Eye (tissue), 1 donor: ENCODE data around the gene BCL7A.
"Not testable (repeated sequence)": the region's sequence is repeated elsewhere in the genome, so short reads cannot be mapped to it uniquely, and the experiment has no call there.

ENCODE experiments used
- DNase-seq: peaks from one replicate; pipeline ENCODE4 v3.0.0-alpha.2; 2015

The BCL7A gene

DNA sequence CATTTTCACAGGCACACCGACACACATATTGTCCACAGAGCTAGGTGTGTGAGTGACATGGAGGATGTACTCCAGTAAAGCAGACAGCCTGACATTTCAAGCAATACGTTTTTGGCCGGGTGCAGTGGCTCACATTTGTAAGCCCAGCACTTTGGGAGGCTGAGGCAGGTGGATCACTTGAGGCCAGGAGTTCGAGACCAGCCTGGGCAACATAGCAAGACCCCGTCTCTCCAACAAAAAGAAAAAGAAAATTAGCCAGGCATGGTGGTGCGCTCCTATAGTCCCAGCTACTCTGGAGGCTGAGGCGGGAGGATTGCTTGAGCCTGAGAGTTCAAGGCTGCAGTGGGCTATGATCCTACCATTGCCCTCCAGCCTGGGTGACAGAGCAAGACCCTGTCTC lies 34.7 kb downstream of the BCL7A start:
- DNase-seq: not testable (repeated sequence)

DNA sequence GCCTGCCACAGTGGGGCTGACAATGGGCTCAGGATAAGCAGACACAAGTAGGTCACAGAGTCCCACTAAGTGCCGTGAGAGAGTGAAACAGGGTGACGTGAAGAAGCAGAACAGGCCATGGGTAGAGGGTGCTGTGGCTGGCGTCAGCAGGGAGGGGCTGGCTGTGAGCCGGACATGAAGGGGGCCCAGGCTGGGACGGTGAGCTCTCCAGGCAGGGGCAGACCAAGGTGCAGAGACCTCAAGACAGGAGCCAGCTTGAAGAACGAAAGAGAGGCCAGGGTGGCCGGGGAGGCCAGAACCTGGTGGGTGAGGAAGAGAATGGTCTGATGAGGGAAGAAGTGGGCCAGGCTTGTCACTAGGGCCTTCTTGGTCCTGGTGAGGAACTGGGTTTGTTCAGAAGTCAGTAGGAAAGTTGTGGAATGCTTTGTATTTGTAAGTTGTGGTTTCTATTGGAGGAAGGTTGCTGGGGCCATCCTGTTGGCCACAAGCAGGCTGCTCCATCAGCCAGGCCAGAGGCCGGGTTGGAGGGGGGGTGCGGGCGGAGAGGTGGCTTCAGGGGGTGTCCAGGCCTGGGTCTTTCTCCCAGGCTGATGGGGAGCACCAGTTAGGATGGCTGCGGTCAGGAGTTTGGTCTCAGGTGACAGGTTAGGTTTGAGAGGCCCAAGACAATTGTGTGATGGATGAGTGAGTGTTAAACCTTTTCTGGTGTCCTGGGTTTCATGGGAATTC lies 35.5 kb downstream of the BCL7A start:
- DNase-seq: no peak

DNA sequence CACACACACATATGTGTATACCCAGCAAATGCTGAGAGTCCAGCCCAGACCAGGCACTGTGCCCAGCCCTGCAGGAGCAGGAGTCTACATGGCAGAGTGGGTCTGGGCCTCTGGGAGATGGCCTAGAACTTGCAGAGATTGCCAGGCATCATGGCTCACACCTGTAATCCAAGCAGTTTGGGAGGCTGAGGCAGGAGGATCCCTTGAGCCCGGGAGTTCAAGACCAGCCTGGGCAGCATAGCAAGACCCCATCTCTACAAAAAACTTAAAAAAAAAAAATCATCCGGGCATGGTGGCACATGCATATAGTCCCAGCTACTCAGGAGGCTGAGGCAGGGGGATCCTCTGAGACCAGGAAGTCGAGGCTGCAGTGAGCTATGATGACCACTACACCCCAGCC lies 36.1 kb downstream of the BCL7A start:
- DNase-seq: no peak

DNA sequence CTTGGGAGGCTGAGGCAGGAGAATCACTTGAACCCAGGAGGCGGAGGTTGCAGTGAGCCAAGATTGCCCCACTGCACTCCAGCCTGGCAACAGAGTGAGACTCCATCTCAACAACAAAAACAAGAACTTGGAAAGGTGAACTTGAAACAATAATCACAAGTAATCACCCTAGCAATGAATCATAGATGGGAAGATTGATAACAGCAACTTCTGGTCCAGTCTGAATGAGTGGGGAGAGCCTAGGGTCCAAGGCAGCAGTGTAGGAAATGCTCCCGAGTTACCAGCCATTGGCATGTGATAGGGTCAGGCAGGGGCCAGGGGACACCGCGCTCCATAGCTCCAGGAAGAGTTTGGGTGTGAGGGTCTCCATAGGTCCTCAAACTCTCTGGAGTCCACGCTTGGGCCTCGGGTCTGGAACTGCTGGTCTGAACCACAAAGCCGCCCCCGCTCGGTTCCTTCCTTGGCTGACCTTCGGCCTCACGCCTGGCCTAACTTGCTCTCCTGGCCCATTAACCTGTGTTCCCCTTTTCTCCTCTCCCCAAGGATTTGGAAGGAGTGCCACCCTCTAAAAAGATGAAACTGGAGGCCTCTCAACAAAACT lies 37.0 kb downstream of the BCL7A start:
- DNase-seq: no peak

DNA sequence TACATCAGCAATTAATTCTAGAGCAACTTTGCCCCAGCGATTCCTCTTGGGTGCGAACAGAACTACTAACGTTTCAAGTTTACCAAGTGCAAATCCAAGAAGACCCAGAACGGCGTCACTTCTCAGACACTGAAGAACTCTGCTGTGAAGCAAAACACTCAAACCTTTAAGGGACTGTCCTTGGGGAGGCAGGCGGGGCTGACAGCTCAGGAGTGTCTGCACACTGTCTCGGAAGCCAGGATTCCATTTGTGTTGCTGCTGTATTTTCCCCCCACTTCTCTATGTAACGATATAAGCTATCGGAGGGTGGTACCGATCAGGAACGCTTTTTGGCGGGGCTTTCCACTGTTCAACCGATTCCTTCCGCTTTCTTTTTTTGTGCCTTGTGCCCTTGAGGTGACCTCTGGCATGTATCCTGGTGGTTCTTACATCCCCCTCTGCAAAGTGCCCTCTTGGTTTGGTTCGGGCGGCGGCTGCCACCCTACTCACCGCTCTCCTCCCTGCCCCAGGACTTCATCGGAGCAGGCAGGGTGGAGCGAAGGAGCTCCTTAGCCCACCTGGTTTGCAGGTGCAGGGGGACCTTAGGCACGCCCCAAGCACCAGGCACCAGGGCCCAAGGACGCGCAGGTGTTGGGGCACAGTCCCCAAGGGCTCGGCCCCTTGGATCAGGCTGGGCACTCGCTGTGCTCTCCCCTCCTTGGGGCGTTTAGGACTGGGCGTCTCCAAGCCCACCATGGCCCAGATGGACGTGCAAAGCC lies 37.7 kb downstream of the BCL7A start:
- no peak for DNase-seq

DNA sequence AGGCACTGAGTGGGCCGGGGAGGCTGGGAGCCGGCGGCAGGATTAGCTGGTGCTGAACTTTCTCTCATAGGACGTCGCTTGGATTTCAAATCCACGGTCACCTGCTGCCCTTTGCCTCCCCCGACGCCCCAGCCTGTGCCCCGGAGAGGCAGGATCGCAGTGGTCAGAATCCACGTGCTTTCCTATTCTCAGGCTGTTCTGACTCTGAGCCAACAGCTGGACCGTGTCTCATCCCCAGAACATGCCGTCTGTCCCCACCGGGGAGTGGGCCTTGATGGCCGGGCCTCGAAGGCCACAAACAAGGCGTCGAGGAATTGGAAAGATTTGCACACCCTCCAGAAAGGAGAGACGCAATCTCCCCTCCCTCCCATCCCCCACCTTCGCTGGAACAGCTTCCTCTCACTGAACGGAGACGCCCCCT lies 38.4 kb downstream of the BCL7A start:
- no peak for DNase-seq

DNA sequence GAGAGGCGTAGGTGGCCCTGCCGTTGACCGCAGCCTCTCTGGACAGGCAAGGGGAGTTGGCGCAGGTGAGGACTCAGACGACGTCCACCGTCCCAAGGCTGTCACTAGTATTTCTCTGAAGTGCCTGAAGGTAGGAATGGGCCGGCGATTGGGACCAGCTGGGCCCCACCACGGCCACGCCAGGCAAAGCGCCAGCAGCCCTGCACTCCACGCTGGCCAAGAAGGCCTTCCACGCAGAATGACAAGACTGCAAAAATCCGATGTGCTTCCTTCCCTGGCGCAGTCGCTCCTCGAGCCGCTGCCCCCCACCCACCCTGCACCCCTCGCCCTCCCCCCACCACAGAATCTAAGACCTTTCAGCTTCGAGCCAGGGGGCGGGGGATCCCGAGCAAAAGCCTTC lies 39.6 kb downstream of the BCL7A start:
- no peak for DNase-seq

DNA sequence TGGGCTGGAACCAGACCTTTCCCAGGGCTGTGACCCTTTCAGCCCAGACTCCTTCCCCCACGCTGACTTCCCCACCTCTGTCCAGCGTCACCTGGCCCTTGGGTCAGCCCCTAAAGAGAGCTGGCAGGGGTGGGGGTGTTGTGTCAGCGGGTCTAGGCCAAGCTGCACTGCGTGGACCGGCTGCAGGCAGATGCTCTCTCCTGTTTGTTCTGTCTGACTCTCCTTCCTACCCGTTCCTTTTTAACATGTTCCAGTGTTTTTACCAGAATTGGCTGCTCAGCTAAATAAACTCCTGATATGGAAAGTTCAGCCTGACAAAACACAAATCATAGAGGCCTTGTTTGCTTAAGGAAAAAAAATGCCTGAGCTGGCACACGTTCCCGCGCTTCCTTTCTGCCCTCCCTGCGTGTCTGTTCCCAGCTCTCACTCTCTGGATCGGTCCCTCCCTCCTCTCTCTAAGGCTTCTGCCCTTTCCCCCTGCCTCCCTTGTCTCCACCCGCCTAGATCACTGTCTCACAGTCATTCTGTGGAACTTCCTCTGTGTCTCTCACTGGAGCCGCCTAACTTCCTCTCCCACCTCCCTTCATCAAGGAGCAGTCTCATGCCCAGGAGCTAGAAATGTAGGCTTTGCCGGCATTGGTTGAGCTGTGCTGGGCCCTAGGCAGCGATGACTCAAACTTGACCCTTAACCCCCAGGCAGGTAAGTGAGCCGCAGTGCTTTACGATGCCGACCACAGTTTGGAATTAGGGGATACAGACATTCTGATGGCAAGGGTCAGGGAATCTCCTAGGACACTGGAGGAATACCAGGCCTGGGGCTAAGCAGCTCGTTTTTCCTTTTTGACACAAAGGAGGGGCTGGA lies 41.4 kb downstream of the BCL7A start:
- DNase-seq: peak; percentile 61

DNA sequence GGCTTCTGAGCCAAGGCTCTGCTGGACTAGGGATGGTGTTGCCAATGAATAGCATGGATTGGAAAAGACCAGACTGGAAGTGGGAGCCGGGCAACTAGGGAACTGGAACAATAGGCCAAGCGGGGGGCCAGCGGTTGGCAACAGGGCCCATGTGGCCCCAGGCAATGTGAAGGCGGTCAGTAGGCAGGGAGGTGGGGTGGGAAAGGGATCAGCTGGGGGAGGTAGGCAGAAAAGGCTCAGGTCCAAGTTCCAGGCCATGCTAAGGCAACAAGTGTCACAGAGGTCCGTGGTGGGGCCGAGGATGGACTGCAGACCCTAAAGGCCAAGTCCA lies 42.0 kb downstream of the BCL7A start:
- DNase-seq: no peak

DNA sequence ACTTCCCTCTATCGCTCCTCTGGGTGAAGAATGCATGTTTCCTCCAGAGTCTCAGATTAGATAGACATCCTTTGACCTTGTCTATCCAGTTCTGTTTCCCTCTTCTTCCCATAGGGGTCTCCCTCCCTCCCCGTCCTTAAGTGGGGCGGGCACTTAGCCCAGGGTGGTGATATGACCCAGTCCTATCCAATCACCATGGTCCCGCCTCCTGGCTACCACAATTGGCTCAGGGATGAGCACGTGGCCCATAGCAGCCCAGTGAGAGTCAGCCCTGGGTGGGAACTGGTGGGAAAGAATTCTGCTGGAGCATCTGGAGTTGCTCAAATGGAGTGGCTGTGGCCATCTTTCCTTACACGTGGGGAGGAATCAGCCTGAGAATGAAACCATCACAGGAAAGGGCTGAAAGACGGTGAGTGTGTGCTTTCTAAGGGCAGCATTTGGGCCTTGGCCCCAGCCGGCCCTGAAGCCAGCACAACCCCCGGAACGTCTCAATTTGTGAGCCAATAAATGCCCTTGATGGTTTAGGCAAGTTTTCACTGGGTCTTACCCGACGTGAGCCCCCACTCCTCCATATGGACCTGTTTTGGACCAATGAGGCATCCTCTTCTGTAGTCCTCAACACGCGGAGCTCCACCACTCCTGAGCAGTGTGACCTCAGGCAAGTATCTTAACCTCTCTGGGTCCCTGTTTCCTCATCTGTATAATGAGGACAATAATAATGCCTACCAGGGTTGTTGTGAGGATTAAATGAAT lies 42.5 kb downstream of the BCL7A start:
- peak; percentile 93 for DNase-seq

DNA sequence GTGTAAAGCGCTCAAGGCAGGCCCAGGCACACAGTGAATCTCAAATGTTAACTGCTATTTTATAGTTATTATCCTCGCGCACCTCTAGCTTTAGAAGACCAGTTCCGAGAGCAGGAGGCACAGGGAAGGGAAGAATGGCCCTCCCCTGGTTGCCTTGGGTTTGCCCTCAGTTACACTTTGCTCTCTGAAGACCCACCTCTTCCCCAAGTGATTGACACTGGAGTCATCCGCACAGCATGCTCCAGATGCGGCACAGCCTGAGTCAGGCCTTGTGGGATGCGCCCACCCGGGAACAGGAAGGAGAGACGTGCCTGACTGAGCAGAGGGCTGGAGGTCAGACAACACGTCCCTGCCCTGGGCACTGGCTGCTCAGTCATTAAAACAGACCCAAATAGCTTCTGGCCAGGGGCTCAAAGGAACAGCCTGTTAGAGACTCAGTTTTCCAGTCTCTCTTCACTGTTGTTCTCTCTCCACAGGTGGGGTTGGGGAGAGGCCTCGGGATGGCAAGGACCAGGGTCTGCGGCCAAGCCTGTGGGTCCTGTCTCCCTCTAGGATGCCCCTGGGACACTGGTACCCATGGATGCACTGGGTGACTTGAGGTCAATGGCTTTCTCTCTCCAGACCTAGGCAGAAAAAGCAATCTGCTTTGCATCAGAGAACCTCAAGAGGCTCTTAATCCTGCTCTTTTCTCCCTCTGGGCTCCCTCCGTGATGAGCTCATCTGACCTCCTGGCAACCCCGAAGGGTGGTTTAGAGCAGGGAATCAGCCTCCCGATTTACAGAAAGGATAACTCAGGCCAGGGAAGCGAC lies 43.3 kb downstream of the BCL7A start:
- DNase-seq: peak; percentile 76

DNA sequence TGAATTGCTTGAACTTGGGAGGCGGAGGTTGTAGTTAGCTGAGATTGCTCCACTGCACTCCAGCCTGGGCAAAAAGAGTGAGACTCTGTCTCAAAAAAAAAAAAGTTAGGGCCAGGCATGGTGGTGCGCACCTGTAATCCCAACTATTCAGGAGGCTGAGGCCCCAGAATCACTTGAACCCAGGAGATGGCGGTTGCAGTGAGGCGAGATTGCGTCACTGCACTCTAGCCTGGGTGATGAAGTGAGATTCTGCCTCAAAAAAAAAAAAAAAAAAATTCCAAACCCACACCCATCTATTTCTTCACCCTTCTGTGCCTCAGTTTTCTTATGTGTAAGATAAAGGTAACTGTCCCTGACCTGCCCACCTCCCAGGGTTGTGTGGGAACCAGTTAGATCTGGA lies 45.9 kb downstream of the BCL7A start:
- DNase-seq: no peak

DNA sequence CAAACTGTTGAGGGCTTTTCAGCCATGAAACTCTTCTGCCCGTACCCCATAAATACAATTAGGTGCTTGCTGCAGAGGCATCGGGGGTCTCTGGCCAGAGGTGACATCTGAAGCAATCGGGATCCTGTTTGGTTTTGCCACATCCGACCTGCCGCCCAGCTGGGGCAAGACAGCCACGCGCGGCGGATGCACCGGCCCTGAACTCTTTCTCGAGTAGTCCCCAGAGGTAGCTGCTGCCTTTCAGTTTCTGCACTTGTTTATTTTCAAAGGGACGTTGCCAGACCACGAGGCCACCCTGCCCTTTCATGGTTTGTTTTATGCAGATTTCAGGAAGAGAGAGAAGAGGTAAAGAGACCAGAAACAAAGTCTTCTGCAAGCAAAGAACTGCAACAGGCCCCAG lies 46.3 kb downstream of the BCL7A start:
- no peak for DNase-seq

DNA sequence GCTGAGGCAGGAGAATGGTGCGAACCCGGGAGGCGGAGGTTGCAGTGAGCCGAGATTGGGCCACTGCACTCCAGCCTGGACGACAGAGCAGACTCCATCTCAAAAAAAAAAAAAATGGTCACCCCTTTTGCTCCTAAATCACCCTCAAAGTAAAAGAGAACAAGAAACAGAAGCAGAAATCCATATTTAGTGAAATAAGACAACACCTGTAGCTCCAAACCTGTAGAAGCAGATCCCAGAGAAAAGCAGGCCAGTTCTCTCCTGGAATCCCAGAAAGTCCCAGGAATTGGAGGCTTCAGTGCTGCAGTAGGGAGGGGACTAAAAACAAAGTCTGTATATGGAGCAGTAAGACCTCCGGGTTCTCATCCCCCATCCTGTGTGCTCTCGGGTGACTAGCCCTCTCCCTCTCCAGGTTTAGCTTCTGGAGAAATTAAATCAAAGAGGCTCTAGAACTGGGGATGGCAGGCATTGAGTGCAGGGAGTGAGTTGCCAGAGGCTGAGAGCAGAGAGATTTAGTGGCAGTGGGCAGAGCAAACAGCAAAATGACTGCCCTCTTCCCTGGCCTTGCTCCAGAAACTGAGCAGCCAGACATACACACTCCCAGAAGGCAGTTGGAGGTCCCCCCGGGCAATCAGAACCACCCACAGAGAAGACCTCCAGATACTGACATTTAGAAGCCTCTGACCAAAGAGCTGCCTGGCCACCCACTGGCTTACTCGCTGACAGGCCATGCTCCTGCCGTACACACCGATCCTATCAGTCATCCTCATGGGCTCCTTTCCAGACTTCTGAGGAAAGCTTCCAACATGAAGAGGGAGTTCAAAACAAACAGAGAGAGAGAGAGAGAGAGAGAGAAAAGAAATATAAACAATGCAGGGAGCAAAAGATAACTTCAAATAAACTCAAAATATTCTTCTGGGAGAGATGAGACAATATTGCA lies 50.6 kb downstream of the BCL7A start:
- DNase-seq: peak; percentile 51

DNA sequence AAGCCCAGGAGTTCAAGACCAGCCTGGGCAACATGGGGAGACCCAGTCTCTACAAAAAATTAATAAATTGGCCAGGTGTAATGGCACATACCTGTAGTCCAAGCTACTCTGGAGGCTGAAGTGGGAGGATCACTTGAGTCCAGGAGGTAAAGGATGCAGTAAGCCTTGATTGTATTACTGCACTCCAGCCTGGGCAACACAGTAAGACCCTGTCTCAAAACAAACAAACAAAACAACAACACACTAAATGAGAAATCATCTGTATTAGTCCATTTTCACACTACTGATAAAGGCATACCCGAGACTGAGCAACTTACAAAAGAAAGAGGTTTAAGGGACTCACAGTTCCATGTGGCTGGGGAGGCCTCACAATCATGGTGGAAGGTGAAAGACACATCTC lies 52.1 kb downstream of the BCL7A start:
- no peak for DNase-seq

DNA sequence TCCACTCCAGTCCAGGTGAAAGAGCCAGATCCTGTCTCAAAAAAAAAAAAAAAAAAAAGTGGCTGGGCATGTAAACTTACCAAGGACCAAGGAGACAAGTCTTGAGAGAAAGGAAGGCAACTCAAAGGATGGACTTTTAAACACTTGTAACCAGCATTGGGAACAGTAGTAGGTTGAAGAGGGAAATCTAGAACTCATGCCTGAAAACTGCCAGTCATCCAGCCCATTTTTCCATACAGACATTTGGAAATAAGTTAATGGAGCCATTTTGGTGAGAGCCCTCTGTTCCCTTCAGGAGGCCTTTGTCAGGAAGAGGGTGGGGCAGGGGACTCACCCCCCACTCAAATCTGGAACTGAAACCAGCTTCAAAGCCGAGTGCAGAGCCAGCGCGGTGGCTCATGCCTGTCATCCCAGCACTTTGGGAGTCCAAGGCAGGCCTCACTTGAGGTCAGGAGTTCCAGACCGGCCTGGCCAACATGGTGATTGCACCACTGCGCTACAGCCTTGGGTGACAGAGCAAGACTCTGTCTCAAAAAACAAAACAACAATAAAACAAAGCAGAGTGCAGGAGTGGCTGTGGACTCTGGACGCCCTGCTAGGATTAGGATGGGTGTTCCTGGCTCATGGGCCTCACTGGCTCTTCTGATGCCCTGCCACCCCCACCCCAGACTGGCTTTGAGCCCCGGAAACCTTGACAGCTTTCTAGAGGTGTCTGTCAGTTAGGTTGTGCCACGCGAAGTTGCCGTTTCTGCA lies 55.2 kb downstream of the BCL7A start:
- no peak for DNase-seq

DNA sequence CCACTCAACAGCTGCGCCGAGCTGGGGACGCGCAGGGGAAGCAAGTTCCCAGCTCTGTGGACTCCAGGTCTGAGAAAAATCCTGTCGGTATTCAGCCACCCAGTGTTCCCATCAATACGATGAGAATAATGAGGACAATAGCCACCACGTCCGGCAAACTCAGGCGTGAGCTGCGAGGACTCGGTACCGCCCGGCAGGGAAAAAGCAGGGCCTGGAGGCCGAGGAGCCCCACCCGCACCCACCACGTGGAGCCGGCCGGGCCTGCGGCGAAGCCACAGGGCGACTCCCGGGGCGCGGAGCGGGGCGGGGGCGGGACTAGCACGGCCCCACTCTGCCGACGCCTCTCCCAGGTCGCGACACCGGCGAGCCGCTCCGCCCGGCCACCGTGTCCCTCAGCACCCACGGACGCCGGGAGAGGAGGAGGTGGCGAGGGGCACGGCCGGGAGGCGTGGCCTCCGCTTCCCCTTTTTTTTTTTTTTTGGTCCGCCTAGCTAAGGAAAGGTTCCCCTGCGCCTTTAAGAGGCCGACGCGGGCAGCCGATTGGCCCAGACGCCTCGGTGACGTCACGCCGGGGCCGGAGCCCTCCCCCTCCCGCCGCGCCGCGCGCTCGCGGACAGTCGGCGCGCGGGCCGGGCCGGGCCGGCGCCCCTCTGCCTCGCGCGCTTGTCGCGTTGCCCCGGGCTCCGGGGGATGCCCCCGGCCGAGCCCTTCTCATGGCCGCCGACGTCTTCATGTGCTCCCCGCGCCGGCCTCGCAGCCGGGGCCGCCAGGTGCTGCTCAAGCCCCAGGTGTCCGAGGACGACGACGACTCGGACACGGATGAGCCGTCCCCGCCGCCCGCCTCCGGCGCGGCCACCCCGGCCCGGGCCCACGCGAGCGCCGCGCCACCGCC lies 56.7 kb downstream of the BCL7A start, which contains the start of gene MLXIP:
TSS of gene MLXIP (plus strand) at position 616 of the 892 bp plus-strand sequence. CDS start at position 714, 98 bp downstream.
- peak; percentile 96 for DNase-seq

DNA sequence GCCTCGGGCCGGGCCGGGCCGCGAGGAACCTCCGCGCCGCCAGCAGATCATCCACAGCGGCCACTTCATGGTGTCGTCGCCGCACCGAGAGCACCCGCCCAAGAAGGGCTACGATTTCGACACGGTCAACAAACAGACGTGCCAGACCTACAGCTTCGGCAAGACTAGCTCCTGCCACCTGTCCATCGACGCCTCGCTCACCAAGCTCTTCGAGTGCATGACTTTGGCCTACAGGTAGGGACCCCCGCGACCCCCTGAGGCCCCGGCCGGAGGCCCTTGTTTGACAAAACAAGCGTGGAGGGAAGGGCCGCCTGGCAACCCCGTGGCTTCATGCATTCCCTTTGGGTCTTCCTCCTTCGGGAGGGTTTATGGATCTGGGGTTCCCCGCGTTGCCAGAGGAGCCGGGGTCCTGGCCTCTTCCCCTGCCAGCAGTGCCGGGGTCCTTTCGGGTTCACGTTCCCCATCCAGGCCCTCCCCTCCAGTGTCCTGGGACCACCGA lies 57.4 kb downstream of the BCL7A start:
- peak; percentile 74 for DNase-seq
